ENCODE measurements around the gene PHF19. TPM values are rescaled to one million over a fixed set of nuclear protein-coding genes. Genes with fewer than 3 reads are reported as not detected.

PHF19 gene
- total and polyA plus RNA-seq, 2 donors (not counting 3 experiments of a cell fraction or from before 2014, with no cell fraction given): 102 to 153 TPM

- ChIA-PET CTCF (interaction anchor here (1.7 to 2.3 kb wide), 3 partner anchors 58 to 103 kb away, joined by 4 to 8 read pairs (median 7); no protein-coding TSS in a partner anchor), POLR2A (no interaction called here)
- dilution Hi-C loops (cut with MboI; ENCODE audit: extremely low pct_ligation_motif_present, low sequenced_read_pairs): no loop called here
- Histone ChIP-seq H3K36me3 (ENCODE audit: control insufficient read depth in 2 of 2, extremely low read depth in 1 of 2, insufficient read depth in 2 of 2, low read length in 2 of 2) (peaks cover 0 to 4% of the 10 kb centered on the region in 2 experiments), H3K79me2 (ENCODE audit: control insufficient read depth, insufficient read depth, low read length) (peaks cover 20% of the 10 kb centered on the region), H3K9me1 (replicated peaks; ENCODE audit: control insufficient read depth, extremely low read depth, insufficient read depth, low read length) (no peaks in the 10 kb centered on the region), H3K27ac (ENCODE audit: insufficient read depth, low read depth, low read length) (no peak overlapping the region), H4K20me1 (replicated peaks; ENCODE audit: control insufficient read depth, extremely low read depth, insufficient read depth, low read length) (no peaks in the 10 kb centered on the region), H3K4me2 (ENCODE audit: insufficient read depth, low read length) (peak overlapping the region; percentile 96), H3K4me3 (replicated peaks in 1 of 3; ENCODE audit: insufficient read depth in 1 of 3, low read depth in 1 of 3, low read length in 3 of 3) (peak overlapping the region in 1 of 3 experiments; percentile 75), H3K27me3 (ENCODE audit: control insufficient read depth in 2 of 2, insufficient read depth in 2 of 2, low read length in 2 of 2) (no peaks in the 10 kb centered on the region), H3K9ac (replicated peaks; ENCODE audit: extremely low read depth, insufficient read depth, low read length) (no peak overlapping the region), H3K4me1 (ENCODE audit: control insufficient read depth, extremely low read depth, insufficient read depth, low read length) (peaks cover 26% of the 10 kb centered on the region), H3K9me3 (replicated peaks; ENCODE audit: control insufficient read depth, insufficient read depth, low read length) (no peaks in the 10 kb centered on the region), H2AFZ (ENCODE audit: low read depth, low read length) (no peak overlapping the region)
- TF ChIP-seq POLR2AphosphoS5 (IDR thresholded peaks at IDR 0.05; ENCODE audit: insufficient read depth, low read depth, low read length): peak; percentile 16
- TF ChIP-seq POLR2A (IDR thresholded peaks at IDR 0.05; ENCODE audit: low read depth, low read length): no peak
- intact Hi-C loops (cut with micrococcal nuclease): loop anchor here (5.0 kb wide), 1 partner anchor 104 kb away; no protein-coding TSS in a partner anchor
- no peak for FAIRE-seq
- DNase-seq (ENCODE audit: low read depth, low spot score): no peak
- BruUV-seq (replicated peaks): no TSS peak
These were observed 1.5 kb upstream of the PHF19 start for GRCh38 chr9:120878188-120879130.

- no peaks in the 10 kb centered on the region for H3K9me1 ChIP-seq (replicated peaks; ENCODE audit: control insufficient read depth, extremely low read depth, insufficient read depth, low read length)
- intact Hi-C loops (cut with micrococcal nuclease): loop anchor here (2.0 to 5.0 kb wide), 3 partner anchors 35 to 197 kb away; partner anchors contain the start of genes CNTRL and PSMD5
- DNase-seq (ENCODE audit: low read depth, low spot score) (peak; percentile 76), FAIRE-seq (peak; percentile 87)
- peak overlapping the region; percentile 98 for H2AFZ ChIP-seq (ENCODE audit: low read depth, low read length)
- peaks cover 0 to 6% of the 10 kb centered on the region in 2 experiments for H3K36me3 ChIP-seq (ENCODE audit: control insufficient read depth in 2 of 2, extremely low read depth in 1 of 2, insufficient read depth in 2 of 2, low read length in 2 of 2)
- POLR2A ChIA-PET: no interaction called here
- TF ChIP-seq POLR2AphosphoS5 (IDR thresholded peaks at IDR 0.05; ENCODE audit: insufficient read depth, low read depth, low read length): peak; percentile 63
- TF ChIP-seq EZH2 (IDR thresholded peaks at IDR 0.05; ENCODE audit: borderline replicate concordance, low read depth, low read length, severe bottlenecking): no peak
- TF ChIP-seq CTCF (IDR thresholded peaks at IDR 0.05; ENCODE audit: extremely low read depth in 1 of 2, insufficient read depth in 1 of 2, low read depth in 1 of 2, low read length in 2 of 2): peak in 1 of 2 donors; percentile 23
- H3K4me3 ChIP-seq (replicated peaks in 1 of 3; ENCODE audit: insufficient read depth in 1 of 3, low read depth in 1 of 3, low read length in 3 of 3): peak overlapping the region; percentile 13 to 75 (median 70)
- peaks cover 20% of the 10 kb centered on the region for H3K79me2 ChIP-seq (ENCODE audit: control insufficient read depth, insufficient read depth, low read length)
- peaks cover 26% of the 10 kb centered on the region for H3K4me1 ChIP-seq (ENCODE audit: control insufficient read depth, extremely low read depth, insufficient read depth, low read length)
- peak overlapping the region; percentile 96 for H3K4me2 ChIP-seq (ENCODE audit: insufficient read depth, low read length)
- BruUV-seq (replicated peaks): TSS peak; percentile 59
- CTCF ChIA-PET: interaction anchor here (0.6 to 2.3 kb wide), 7 partner anchors 9 to 183 kb away, joined by 3 to 9 read pairs (median 4); no protein-coding TSS in a partner anchor
- H3K9me3 ChIP-seq (replicated peaks; ENCODE audit: control insufficient read depth, insufficient read depth, low read length): no peaks in the 10 kb centered on the region
- no peaks in the 10 kb centered on the region for H3K27me3 ChIP-seq (ENCODE audit: control insufficient read depth in 2 of 2, insufficient read depth in 2 of 2, low read length in 2 of 2)
- no peaks in the 10 kb centered on the region for H4K20me1 ChIP-seq (replicated peaks; ENCODE audit: control insufficient read depth, extremely low read depth, insufficient read depth, low read length)
- H3K9ac ChIP-seq (replicated peaks; ENCODE audit: extremely low read depth, insufficient read depth, low read length): peak overlapping the region; percentile 59
- dilution Hi-C loops (cut with MboI; ENCODE audit: extremely low pct_ligation_motif_present, low sequenced_read_pairs): no loop called here
- H3K27ac ChIP-seq (ENCODE audit: insufficient read depth, low read depth, low read length): peak overlapping the region; percentile 41
These were observed 467 bp upstream of the PHF19 start for GRCh38 chr9:120877276-120878034.
